ENCODE results near the gene IZUMO4.

IZUMO4 gene

DNA sequence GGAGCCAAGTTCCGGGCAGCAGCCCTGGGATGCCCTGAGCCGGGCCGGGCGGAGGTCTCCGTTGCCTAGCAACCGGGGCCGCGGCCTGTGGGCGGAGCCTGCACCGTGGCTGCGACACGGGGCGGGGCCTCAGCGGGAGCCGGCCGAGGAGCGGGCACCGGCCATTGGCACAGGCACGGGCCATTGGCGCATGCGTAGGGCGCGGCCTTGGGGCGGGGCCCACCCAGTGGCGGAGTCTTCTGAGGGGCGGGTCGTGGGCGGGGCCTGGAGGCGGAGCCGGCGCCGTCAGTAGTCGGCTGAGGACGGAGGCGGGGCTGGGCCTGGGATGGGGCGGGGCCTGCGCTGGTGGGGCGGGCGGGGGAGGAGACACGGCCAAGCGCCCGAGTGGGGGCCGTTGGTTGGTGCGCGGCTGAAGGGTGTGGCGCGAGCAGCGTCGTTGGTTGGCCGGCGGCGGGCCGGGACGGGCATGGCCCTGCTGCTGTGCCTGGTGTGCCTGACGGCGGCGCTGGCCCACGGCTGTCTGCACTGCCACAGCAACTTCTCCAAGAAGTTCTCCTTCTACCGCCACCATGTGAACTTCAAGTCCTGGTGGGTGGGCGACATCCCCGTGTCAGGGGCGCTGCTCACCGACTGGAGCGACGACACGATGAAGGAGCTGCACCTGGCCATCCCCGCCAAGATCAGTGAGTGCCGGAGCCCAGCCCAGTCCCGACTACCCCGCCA, at the start of gene IZUMO4:
TSS of gene IZUMO4 (plus strand) at position 436 of the 723 bp plus-strand sequence. CDS start at position 467, 31 bp downstream.
- DNase-seq: peak; percentile 95

GRCh38 chr19:2047076-2047448, 49.7 kb upstream of the IZUMO4 start:
- no peak for DNase-seq

DNA sequence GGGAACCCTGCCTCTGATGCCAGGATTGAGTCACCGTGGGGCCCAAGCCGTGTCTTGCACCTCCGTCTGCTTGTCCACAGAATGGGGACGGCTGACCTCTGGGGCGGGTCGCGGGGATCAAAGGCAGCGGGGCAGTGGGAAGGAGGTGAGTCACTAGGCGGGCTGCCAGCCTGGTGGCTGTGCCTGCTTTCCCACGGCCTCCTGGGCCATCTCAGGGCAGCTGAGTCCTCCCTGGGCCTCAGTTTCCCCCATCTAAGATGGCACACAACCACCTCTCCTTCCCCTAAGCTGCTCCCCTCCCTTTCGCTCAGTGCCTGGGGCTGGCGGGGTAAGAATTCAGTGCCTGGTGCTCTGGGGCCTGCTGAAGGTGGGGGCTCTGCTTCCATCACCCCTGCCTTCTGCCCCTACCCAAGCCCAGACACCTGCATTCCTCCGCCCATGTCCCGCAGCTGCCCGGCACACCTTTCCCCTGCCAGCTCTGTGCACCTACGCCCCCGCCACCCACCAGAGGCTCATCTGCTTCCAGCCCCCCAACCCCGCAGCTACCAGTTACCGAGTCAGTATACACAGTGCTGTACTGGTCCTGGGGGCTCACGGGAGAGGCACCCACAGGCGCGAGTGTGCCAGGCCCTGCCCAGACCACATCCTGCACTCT, 49.1 kb upstream of the IZUMO4 start:
- no peak for DNase-seq

GRCh38 chr19:2048104-2048958, 48.4 kb upstream of the IZUMO4 start:
- DNase-seq: no peak

DNA sequence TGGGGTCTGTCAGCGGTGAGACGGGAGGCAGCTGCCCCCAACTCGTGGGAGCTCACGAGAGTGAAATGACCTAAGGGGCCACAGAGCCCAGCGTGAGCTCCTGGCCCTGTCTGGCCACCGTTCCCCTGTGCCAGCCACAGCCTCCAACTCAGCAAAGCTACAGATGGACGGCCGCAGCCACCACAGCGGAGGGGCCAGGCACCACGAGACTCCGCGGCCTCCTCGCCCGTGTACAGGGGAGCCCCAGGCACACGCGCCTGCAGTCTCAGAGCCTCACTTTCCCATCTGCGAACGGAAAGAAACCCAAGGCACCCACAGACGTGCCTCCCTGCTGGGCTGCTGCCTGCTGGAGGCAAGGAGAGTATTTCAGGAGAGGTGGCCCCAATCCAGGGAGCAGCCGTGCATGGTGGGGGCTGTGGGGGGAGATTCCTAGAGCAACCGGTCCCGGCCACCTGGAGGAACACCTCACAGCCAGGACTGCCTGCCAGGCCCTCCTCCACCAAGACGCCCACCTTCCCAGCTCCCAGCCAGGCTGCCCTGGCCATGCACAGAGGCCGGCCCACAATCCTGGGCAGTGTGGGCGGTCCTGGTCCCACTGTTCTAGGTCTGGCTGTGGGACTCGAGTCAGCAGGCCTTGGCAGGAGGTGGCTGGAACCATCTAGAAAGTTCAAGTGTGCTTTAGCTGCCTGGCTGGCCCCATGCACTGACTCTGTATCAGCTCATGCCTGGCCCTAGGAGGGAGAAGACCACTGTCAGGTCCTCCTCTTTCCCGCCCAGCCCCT, 47.6 kb upstream of the IZUMO4 start:
- no peak for DNase-seq

DNA sequence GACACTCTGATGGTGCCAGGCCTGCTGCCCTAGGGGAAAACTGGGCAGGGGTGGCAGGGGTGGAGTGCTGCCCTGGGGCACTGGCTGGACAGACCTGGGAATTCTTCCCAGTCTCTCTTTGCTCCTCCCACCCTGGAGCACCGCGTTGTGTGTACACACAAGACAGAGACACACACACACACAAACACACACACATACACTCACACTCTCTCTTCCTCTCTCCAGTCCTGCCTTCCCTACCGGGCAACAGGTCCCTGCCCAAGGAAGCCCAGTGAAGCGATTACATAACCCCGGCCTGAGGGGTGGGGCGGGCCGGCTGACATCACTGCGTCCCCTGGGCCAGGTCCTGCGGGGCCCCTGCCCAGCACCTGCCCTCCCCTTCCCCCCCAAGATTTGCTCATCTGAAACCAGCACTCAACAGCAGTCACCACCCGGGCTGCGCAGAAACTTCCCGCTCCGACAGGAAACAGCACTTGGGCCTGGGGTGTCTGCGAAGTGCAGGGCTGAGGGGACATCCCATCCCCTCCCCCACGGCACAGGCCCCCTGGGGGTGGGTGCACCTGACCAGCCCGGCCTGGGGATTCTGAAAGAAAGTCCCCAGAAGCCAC, 46.9 kb upstream of the IZUMO4 start:
- DNase-seq: no peak

DNA sequence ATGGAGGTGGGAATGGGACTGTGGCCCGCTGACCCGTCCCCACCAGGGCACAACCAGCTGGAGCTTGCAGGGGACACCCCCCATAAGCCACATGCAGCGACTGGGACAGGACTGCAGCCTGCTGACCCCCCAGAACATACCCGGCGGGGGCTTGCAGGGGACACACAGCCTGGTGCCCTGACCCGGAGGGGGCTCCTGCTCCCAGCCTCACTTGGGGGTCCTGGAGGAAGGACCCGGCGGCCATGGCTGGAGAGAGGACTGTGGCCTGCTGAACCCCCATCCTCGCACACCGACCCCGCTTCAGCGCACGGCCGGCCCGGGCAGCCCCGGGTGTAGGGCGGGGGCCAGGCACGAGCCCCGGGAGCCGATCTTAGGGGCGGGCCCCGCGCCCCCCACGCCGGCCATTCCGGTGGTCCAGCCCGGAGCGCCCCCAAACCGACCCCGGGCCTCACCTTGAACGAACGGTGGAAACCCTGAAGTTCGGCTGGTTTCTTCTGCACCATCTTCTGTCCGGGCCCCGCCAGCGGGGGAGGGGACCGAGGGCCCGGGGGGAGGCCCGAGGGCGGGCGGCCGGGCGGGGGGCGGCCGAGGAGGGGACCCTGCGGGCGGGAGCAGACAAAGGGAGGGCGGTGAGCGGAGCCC, 46.2 kb upstream of the IZUMO4 start:
- no peak for DNase-seq

DNA sequence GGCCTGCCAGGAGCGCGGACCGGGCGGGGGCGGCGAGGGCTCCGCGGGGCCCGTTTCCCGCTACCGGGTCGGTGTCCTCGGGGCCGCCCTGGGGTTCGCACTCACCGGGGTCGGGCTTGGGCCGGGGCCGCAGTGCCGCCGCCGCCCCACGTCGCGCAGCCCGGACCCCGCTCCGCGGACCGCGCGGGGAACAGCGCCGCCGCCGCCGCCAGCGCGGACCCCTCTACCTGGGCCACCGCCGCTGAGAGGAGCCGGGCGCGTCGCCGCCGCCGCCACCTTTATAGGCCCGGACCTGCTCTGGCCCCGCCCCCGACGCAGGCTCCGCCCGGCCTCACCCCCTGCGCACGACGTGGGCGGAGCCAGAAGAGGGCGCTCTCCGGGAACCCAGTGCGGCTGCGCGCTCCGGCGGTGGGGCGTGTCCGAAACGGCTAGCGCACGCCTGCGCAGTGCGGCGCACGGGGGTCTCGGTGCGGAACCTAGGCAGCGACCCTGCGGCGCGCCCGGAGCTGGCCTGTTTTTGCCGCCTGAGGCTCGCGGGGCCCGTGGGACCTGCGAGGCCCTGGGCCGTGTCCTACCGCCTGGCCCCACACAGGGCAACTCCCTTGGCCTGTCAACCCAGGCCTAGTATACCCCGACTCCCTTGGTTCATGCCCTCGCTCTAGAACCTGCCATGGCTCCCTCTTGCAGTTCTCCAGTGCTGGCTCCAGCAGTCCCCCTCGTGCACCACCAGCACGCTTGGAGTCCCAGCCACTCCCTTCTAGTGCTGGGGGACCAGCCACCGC, 45.5 kb upstream of the IZUMO4 start, which contains the start of gene MKNK2:
TSS of gene MKNK2 (minus strand) at position 254 of the 782 bp plus-strand sequence. CDS start 393 bp downstream, outside the sequence.
- peak; percentile 92 for DNase-seq

- no peak for DNase-seq
These were observed 44.7 kb upstream of the IZUMO4 start for GRCh38 chr19:2051773-2052704.

DNA sequence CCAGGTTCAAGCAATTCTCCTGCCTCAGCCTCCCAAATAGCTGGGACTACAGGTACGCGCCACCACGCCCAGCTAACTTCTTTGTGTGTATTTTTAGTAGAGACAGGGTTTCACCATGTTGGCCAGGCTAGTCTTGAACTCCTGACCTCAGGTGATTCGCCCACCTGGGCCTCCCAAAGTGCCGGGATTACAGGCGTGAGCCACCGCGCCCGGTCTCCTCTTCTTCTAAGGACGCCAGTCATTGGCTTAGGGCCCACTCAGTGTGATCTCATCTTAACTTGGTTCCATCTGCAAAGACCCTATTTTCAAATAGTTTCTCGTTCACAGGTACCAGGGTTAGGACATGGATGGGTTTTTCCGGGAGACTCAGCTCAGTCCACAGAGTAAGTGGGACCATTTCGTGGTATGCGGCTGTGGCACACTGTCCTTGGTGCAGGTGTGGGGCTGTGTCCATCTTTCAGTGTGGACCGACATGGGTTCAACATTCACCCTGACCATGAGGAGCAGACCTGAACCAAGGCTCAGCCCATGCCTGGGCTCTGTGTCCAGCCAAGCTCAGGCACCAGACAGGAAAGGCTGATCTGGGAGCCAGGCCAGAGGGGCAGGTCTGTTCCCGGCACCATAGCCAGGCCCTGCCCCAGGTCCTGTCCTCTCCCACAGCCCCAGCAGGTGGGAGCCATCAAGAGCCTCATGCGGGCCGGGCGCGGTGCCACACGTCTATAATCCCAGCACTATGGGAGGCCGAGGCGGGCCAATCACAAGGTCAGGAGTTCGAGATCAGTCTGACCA, 42.9 kb upstream of the IZUMO4 start:
- no peak for DNase-seq

- DNase-seq: no peak
These were observed 42.0 kb upstream of the IZUMO4 start for GRCh38 chr19:2054763-2055162.

DNA sequence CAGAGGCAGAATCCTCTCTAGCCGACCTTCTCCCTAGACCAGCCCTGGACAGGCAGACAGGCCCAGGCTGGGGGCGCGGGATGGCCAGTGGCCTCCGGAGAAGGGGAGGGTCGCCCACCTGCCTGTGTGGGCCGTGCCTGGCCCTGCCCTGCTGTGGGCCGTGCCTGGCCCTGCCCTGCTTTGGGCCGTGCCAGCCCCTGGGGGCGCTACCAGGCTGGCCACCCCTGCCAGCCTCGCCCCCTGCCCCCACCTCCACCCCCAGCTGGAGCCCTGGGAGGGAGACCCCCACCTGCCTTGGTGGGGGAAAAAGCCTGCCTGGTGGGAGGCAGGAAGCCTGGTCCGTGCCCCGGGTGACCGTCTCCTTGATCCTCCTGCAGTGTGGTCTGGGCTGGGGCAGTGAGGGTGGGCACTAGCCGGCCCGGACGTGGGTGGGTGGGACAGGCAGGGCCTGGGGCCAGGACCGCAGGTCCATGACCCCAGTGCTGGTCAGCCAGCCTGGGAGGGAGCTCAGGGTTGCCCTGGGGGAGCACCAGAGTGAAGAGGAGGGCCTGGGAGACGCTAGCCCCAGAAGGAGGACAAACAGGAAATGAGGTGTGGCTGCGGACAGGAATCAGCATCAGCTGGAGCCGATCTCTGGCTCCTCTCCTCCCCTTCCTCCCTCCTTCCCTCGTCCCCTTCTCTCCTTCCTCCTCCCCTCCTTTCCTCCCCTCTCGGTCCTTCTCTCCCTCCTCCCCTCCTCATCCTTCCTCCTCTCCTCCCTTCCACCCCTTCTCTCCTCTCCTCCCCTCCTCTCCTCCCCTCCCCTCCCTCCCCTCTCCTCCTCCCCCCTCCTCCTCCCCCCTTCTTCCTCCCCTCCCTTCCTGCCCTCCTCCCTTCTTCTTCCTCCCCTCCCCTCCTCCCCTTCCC, 40.5 kb upstream of the IZUMO4 start:
- no peak for DNase-seq

- DNase-seq: no peak
These were observed 39.9 kb upstream of the IZUMO4 start for GRCh38 chr19:2056837-2057192.

DNA sequence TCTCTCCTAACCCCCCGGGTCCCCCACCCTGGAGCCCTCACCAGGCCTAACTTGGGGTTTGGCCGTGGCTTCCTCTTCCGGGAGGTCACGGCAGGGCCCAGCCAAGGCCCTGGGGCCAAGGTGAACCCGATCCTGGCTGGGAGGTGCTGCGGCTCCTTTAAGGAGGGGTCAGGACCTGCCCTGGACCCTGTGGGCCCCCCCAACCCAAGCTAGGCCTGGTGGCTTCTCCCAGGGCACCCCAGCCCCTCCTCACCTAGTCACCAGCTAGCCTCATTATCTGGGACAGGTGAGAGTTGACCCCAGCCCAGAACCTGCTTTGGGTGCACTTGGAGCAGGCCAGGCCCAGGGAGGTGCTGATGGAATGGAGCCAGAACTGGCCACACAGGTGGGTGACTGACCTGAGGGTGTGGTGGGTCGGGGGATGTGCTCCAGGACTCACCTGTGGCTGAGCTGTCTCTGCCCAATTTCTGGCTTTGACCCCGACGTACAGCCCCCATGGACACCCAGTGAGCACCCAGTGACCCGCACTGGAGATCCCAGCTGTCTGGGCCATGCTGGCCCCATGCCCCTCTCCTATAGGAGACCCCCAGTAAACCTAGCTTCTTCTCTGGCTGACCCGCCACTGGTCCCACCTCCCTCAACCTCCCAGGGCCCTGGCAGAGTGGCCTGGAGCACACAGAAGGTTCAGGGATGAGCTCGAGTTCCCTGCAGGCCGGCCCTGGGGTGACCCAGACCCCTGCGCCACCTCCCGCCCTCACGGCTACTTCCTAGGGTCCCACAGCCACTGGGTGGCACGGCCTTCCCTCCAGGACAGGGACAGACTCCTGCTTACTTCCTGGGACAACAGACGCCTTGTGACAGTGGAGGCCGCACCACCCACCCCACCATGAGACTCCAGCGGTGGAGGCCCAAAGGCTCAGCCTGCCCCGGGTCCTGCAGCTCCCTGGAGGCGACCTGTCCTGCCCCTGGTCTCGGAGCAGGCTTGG, 38.9 kb upstream of the IZUMO4 start:
- no peak for DNase-seq

DNA sequence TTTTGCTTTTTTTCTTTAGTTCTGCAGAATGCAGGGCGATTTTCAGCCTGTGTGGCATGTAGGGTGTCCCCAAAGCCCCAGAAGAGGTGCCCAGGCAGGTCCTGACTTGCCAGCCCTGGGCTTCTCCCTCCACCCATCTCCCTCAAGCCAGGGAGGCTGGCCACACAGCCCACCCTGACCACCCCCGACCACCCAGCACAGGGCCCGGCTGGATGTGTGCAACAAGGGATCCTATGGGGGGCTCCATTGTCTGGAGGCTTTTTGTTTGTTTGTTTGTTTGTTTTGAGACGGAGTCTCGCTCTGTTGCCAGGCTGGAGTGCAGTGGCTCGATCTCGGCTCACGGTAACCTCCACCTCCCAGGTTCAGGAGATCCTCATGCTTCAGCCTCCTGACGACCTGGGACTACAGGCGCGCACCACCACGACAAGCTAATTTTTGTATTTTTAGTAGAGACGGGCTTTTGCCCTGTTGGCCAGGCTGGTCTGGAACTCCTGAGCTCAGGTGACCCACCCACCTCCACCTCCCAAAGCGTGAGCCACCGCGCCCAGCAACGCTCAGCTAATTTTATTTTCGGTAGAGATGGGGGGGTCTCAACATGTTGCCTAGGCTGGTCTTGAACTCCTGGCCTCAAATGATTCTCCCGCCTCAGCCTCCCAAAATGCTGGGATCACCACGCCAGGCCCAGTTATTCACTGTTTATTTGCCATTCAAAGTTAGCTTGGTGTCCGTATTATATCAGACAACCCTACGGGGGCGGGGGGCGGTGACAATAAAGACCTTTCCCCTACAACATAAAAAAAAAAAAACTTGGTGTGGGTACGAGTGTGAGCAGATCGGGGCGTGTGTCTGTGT, 37.9 kb upstream of the IZUMO4 start:
- no peak for DNase-seq
